Vagina (tissue), 2 donors: ENCODE data around the gene MRPL18. TPM values are rescaled to one million over a fixed set of nuclear protein-coding genes. Genes with fewer than 3 reads are reported as not detected.

Experiments used
- DNase-seq, 2 donors: peaks; one replicate each; pipeline ENCODE4 v3.0.0-alpha.2; 2017; ENCODE audit errors: extremely low spot score in 2 of 2
- H3K27ac ChIP-seq: fragments of 200-600 bp; sonication (generic); one replicate; pipeline ENCODE4 v1.5.1; 2019
- H3K27me3 ChIP-seq: fragments of 200-600 bp; sonication (generic); one replicate; pipeline ENCODE4 v1.5.1; 2019
- H3K36me3 ChIP-seq, 2 donors: fragments of 200-600 bp; sonication (generic); one replicate each; pipeline ENCODE4 v1.5.1; 2017 to 2019
- H3K4me1 ChIP-seq: fragments of 200-600 bp; sonication (generic); one replicate; pipeline ENCODE4 v1.5.1; 2019
- H3K4me3 ChIP-seq, 2 donors: fragments of 200-600 bp; sonication (generic); 1 replicate in 1 of 2; 2 replicates in 1 of 2; pipeline ENCODE4 v1.5.1; 2016 to 2019
- H3K9me3 ChIP-seq: fragments of 200-600 bp; sonication (generic); one replicate; pipeline ENCODE4 v1.5.1; 2019
- POLR2A ChIP-seq, 2 donors: fragments of 450-650 bp; IDR thresholded peaks; one replicate each; pipeline ENCODE4 v1.6.1; 2017; ENCODE audit warnings: antibody characterized with exemption in 2 of 2, mild to moderate bottlenecking in 2 of 2, moderate library complexity in 2 of 2
- POLR2AphosphoS5 ChIP-seq, 2 donors: sonication (generic); formaldehyde crosslinking; IDR thresholded peaks; one replicate each; pipeline ENCODE4 v1.9.0; 2017; ENCODE audit warnings: antibody characterized with exemption in 2 of 2, mild to moderate bottlenecking in 2 of 2, low read depth in 1 of 2; ENCODE audit not compliant: insufficient read depth in 1 of 2
- intact Hi-C: fragments of 100-400 bp; cut with DNase I; formaldehyde crosslinking; loops from one replicate; pipeline ENCODE4 v1.15.1; 2023
- total RNA-seq: library from RNA; depleted of rRNA; stranded (reverse); fragments of >200 nt; gene quantifications from one replicate; pipeline ENCODE4 v1.2.3, GENCODE V29; 2016
- TF ChIP-seq, protein P1 (sequence below), 3 experiments: fragments of 450-650 bp in 2 of 3; fragments of 200-600 bp in 1 of 3; sonication (generic) in 1 of 3; IDR thresholded peaks; one replicate each; pipeline ENCODE4 v1.5.1; 2017 to 2019; ENCODE audit warnings: antibody characterized with exemption in 3 of 3, mild to moderate bottlenecking in 2 of 3, moderate library complexity in 2 of 3

Gene MRPL18
- total RNA-seq, 1 donor from 2014 or later, result 58.7 TPM

DNA sequence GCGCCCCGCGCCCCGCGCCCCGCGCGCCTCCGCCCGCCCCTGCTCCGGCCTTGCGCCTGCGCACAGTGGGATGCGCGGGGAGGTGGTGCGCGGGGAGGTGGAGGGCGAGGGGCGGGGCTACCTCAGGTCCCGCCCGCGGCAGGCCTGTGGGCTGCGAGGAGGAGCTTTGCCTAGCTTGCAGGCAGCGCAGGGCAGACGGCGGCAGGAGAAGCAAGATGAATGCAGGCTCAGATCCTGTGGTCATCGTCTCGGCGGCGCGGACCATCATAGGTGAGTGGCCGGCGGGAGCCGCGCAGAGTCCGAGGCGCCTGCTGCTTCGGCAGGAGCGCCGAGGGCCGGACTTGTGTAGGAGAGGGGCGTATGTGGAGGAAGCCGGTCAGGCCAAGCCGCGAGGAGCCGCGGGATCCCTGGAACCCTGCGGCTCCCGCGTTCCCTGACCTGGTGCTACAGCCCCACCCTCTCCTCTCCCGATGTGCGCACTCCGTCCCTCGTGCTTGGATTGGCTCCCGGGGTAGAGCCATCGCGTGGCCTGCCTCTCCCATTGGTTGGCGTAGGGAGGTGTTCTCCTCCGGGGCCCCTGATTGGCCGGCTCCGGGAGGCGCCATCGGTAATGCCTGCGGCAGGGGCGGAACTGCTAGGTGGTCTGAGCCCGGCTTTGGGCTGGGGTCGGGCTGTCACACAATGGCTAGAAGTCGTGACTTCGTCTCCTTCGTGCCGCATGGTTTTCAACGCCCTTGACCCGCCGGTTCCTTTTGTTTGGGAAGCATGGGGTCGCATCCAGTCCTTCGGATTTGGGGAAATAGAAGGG, 28.2 kb upstream of the MRPL18 start, which contains the start of gene ACAT2:
TSS of gene ACAT2 (plus strand) at position 173 of the 808 bp plus-strand sequence. CDS start at position 216, 43 bp downstream.
- H3K9me3 ChIP-seq, result no peaks in the 10 kb centered on the region
- intact Hi-C loops, result loop anchor here (5.0 kb wide), 1 partner anchor 35 kb away; the partner anchor contains the start of gene WTAP

DNA sequence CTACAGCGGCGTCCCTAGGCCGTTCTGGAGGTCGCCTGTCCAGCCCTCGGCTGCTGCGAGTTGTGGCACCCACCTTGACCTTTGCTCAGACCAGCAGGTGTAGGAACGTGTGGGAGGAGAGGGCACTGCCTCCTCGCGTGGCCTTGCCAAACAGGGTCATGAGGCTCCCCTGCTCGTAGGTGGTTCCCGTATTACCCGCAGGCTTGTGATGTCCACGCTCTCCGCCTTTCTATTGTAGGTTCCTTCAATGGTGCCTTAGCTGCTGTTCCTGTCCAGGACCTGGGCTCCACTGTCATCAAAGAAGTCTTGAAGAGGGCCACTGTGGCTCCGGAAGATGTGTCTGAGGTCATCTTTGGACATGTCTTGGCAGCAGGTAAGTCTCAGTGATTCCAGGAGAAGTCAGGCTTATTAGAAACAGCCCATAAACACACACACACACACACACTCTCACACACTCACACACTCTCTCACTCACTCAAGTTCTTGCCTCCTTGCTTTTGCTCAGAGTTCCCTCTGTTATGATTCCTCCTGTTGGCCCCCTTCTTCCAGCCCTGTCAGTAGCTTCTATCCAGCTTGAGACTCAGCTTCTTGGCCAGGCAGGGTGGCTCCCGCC, 27.5 kb upstream of the MRPL18 start:
- intact Hi-C loops, result loop anchor here (5.0 kb wide), 1 partner anchor 35 kb away; the partner anchor contains the start of gene WTAP
- DNase-seq, result no peak
- no peaks in the 10 kb centered on the region for H3K27me3 ChIP-seq
- H3K27ac ChIP-seq, result peak overlapping the region; percentile 98
- TF ChIP-seq, protein P1, sequence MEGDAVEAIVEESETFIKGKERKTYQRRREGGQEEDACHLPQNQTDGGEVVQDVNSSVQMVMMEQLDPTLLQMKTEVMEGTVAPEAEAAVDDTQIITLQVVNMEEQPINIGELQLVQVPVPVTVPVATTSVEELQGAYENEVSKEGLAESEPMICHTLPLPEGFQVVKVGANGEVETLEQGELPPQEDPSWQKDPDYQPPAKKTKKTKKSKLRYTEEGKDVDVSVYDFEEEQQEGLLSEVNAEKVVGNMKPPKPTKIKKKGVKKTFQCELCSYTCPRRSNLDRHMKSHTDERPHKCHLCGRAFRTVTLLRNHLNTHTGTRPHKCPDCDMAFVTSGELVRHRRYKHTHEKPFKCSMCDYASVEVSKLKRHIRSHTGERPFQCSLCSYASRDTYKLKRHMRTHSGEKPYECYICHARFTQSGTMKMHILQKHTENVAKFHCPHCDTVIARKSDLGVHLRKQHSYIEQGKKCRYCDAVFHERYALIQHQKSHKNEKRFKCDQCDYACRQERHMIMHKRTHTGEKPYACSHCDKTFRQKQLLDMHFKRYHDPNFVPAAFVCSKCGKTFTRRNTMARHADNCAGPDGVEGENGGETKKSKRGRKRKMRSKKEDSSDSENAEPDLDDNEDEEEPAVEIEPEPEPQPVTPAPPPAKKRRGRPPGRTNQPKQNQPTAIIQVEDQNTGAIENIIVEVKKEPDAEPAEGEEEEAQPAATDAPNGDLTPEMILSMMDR (IDR thresholded peaks at IDR 0.05), result no peak
- no peak for TF ChIP-seq POLR2AphosphoS5 (IDR thresholded peaks at IDR 0.05; ENCODE audit: insufficient read depth in 1 of 2, low read depth in 1 of 2)
- TF ChIP-seq POLR2A (IDR thresholded peaks at IDR 0.05), result no peak
- H3K4me3 ChIP-seq, result peak overlapping the region; percentile 60 to 79
- H3K36me3 ChIP-seq, result peaks cover 0 to 25% of the 10 kb centered on the region in 2 donors
- peaks cover 25% of the 10 kb centered on the region for H3K4me1 ChIP-seq
- no peaks in the 10 kb centered on the region for H3K9me3 ChIP-seq

More for the DNA sequence above, 28.2 kb upstream of the MRPL18 start, which contains the start of gene ACAT2:
- Histone ChIP-seq H3K36me3 (peaks cover 0 to 25% of the 10 kb centered on the region in 2 donors), H3K27ac (peak within 1 kb of the TSS; percentile 98), H3K4me3 (peak within 1 kb of the TSS; percentile 60 to 79), H3K27me3 (no peaks in the 10 kb centered on the region), H3K4me1 (peaks cover 25% of the 10 kb centered on the region)
- peak in 1 of 2 donors; percentile 48 for TF ChIP-seq POLR2A (IDR thresholded peaks at IDR 0.05)
- TF ChIP-seq, protein P1 (IDR thresholded peaks at IDR 0.05), result peak in 1 of 3 experiments; percentile 21
- TF ChIP-seq POLR2AphosphoS5 (IDR thresholded peaks at IDR 0.05; ENCODE audit: insufficient read depth in 1 of 2, low read depth in 1 of 2), result peak; percentile 87 to 95
- peak in 1 of 2 donors; percentile 98 for DNase-seq

DNA sequence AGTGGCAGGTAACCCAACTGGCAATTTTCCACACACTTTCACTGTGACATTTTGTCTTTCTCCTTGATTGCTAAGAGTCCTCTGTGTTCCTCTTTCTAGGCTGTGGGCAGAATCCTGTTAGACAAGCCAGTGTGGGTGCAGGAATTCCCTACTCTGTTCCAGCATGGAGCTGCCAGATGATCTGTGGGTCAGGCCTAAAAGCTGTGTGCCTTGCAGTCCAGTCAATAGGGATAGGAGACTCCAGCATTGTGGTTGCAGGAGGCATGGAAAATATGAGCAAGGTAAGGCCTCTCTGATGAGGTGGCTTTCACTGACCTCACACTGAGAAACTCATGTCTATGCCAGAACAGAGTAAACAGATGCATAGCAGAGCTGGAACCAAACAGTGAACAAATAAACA, 23.4 kb upstream of the MRPL18 start:
- H3K27ac ChIP-seq, result no peak overlapping the region
- intact Hi-C loops, result no loop called here
- H3K27me3 ChIP-seq, result no peaks in the 10 kb centered on the region
- peaks cover 10% of the 10 kb centered on the region for H3K4me1 ChIP-seq
- H3K4me3 ChIP-seq, result no peak overlapping the region
- TF ChIP-seq, protein P1 (IDR thresholded peaks at IDR 0.05), result no peak
- TF ChIP-seq POLR2A (IDR thresholded peaks at IDR 0.05) (no peak), POLR2AphosphoS5 (IDR thresholded peaks at IDR 0.05; ENCODE audit: insufficient read depth in 1 of 2, low read depth in 1 of 2) (no peak)
- H3K9me3 ChIP-seq, result no peaks in the 10 kb centered on the region
- H3K36me3 ChIP-seq, result peaks cover 0 to 35% of the 10 kb centered on the region in 2 donors
- no peak for DNase-seq

DNA sequence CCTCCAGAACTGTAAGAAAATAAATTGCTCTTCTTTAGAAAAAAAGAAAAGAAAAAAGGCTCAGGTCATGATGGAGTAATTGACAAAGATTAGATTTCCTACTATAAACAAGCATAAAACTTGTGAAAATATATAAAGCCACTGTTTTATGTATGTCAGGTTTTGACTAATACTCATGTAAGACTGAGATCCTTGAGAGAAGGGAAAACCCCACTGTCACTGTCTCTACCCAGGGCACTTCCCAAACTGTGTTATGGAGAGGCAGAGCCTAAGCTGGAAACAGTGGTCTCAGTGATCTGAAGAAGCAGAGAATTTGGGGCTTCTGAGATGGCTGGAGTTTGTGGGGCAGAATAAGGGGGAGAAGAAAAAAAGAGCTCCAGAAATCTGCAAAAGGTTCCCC, 20.8 kb upstream of the MRPL18 start:
- TF ChIP-seq POLR2AphosphoS5 (IDR thresholded peaks at IDR 0.05; ENCODE audit: insufficient read depth in 1 of 2, low read depth in 1 of 2) (no peak), POLR2A (IDR thresholded peaks at IDR 0.05) (no peak)
- TF ChIP-seq, protein P1 (IDR thresholded peaks at IDR 0.05), result no peak
- intact Hi-C loops, result no loop called here
- DNase-seq, result no peak
- Histone ChIP-seq H3K36me3 (peaks cover 0 to 29% of the 10 kb centered on the region in 2 donors), H3K9me3 (no peaks in the 10 kb centered on the region), H3K4me1 (no peaks in the 10 kb centered on the region), H3K4me3 (no peak overlapping the region), H3K27me3 (no peaks in the 10 kb centered on the region), H3K27ac (no peak overlapping the region)
